GM10248 (cell line): Measurements from ENCODE around the gene LYZL1.

ENCODE experiments used
- CTCF ChIA-PET: fragments of 300-600 bp; sonication (Branson Sonifier 250); formaldehyde crosslinking; extraction: SDS; loops from one replicate; lab custom pipeline; 2021; ENCODE audit warnings: antibody characterized with exemption; lab: Yijun Ruan, JAX
- POLR2A ChIA-PET: fragments of 350-650 bp; sonication (Branson Sonifier 250); formaldehyde crosslinking; extraction: SDS; loops from one replicate; lab custom pipeline; 2020; ENCODE audit warnings: antibody characterized with exemption; lab: Yijun Ruan, JAX
- DNase-seq: peaks from one replicate; pipeline ENCODE4 v3.0.0; 2012; ENCODE audit errors: extremely low spot score
- CTCF ChIP-seq: IDR thresholded peaks from 2 replicates; pipeline ENCODE4 v1.5.1; 2012; ENCODE audit warnings: mild to moderate bottlenecking, low read depth; ENCODE audit errors: extremely low read depth, missing control alignments, control extremely low read depth

LYZL1 gene

GRCh38 chr10:29257784-29258135 lies 31.1 kb upstream of the LYZL1 start:
- no peak for TF ChIP-seq CTCF
- POLR2A ChIA-PET: no interaction called here
- CTCF ChIA-PET: no interaction called here
- DNase-seq: no peak

- ChIA-PET CTCF (no interaction called here), POLR2A (no interaction called here)
- TF ChIP-seq CTCF: no peak
- no peak for DNase-seq
These were observed 29.4 kb upstream of the LYZL1 start for GRCh38 chr10:29259498-29259897.

GRCh38 chr10:29263506-29263905 lies 25.4 kb upstream of the LYZL1 start:
- POLR2A ChIA-PET: no interaction called here

GRCh38 chr10:29265210-29265768 lies 23.6 kb upstream of the LYZL1 start:
- POLR2A ChIA-PET: no interaction called here
- TF ChIP-seq CTCF: no peak
- no peak for DNase-seq
- CTCF ChIA-PET: no interaction called here

More at GRCh38 chr10:29263506-29263905, 25.4 kb upstream of the LYZL1 start:
- CTCF ChIA-PET: interaction anchor here (1.1 kb wide), 1 partner anchor 9 kb away, joined by 3 read pairs; no protein-coding TSS in a partner anchor
- DNase-seq: no peak
- TF ChIP-seq CTCF: no peak

- ChIA-PET CTCF (no interaction called here), POLR2A (no interaction called here)
- no peak for TF ChIP-seq CTCF
- DNase-seq: no peak
These were observed 22.2 kb upstream of the LYZL1 start for GRCh38 chr10:29266641-29267040.

- no peak for DNase-seq
- TF ChIP-seq CTCF: no peak
- POLR2A ChIA-PET: no interaction called here
- CTCF ChIA-PET: interaction anchor here (1.0 kb wide), 1 partner anchor 40 kb away, joined by 3 read pairs; no protein-coding TSS in a partner anchor
These were observed 20.9 kb upstream of the LYZL1 start for GRCh38 chr10:29268011-29268410.
